AG09319 (cell line): Measurements from ENCODE around the gene TEP1.

Source experiments
- DNase-seq: peaks from one replicate; pipeline ENCODE4 v3.0.0-alpha.2; 2010; ENCODE audit warnings: low read depth; ENCODE audit errors: extremely low read depth
- TF ChIP-seq, protein P1 (sequence below): IDR thresholded peaks from 2 replicates; pipeline ENCODE4 v1.5.1; 2011; ENCODE audit warnings: low read depth, mild to moderate bottlenecking, inconsistent platforms, low read length, moderate library complexity

The TEP1 gene

DNA sequence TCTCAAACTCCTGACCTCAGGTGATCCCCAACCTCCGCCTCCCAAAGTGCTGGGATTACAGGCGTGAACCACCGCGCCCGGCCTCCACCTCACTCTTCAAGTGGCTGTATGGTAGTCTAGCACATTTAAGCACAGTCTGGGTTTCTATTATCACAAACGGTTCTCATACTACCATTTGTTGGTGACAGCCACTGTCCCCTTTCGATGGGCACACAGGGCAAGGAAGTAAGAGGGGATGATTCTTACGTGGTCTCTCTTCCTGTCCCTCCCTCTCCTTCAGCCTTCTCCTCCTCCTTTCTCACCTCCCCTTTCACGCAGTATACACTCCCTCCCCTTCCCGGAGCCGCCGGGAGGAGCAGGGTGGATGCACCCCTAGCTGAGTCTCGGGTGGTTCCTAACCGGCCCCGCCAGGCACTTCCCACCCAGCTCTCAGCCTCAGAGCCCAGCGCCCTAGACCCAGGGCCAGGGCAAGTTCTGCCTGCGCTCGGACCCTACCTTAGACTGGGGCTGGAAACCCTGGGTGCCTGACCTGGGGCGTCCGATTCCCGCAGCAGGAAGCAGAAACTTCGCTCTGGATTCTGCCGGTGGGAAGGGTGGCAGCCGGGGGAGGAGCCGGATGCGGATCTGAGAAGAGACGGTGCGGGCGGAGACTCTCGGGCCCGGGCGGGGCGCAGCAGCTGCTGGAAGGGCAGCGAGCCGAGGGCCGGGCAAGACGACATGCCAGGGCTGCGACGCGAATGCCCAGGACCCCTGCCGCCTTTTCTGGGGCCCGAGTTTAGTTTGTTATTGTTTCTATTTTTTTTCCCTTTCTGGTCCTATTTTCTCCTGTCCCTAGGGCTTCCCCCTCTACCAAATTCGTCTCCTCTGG, at the start of gene TEP1:
TSS of gene TEP1 (minus strand) at position 626 of the 868 bp plus-strand sequence. CDS start 5,062 bp downstream, outside the sequence.
- TF ChIP-seq, protein P1, sequence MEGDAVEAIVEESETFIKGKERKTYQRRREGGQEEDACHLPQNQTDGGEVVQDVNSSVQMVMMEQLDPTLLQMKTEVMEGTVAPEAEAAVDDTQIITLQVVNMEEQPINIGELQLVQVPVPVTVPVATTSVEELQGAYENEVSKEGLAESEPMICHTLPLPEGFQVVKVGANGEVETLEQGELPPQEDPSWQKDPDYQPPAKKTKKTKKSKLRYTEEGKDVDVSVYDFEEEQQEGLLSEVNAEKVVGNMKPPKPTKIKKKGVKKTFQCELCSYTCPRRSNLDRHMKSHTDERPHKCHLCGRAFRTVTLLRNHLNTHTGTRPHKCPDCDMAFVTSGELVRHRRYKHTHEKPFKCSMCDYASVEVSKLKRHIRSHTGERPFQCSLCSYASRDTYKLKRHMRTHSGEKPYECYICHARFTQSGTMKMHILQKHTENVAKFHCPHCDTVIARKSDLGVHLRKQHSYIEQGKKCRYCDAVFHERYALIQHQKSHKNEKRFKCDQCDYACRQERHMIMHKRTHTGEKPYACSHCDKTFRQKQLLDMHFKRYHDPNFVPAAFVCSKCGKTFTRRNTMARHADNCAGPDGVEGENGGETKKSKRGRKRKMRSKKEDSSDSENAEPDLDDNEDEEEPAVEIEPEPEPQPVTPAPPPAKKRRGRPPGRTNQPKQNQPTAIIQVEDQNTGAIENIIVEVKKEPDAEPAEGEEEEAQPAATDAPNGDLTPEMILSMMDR: no peak
- peak; percentile 47 for DNase-seq

DNA sequence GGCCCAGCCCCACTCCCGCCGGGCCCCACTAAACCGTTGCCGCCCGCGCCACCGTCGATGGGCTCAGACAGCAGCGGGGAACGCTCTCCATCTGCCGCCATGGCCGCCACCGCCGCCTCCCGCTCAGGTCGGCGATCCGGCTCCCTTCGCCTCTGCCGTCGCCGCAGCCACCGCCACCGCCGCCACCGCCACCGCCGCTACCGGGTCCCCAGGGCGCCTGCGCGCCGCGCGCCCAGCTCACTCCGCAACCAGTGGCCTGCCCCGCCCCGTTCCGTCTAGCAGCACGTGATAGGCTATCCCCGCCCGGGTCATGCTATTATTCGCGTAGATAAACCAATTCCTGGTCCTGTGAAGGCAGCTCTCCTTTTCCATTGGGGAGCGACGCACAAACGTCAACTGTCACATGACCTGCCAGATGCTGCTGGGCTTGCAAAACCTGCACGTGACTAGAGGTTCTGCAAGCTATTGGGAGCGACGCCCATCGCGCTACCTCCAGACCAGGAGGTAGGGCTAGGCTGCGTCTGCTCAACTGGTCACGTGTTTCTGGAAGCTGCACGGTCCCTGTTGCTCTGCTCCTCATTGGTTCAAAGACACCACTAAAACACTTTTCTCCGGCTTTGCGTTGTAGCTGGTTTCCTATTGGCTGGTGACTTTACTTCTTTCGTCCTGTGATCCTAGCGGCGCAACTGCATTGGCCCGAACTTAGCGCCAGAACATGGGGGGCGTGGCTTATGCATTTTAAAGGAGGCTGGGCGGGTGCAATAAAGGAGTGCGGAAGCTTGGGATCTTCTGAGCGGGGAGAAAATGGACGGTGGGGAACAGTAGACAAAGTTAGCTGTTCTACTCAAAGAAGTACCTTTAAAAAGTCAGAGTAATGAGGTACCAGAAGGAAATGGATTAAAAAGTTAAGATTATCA, 48.2 kb upstream of the TEP1 start, which contains the start of gene PIP4P1:
TSS of gene PIP4P1 (minus strand) at position 210 of the 917 bp plus-strand sequence. CDS start at position 101, 109 bp downstream.
- TF ChIP-seq, protein P1: no peak

GRCh38 chr14:20460458-20461224, 47.3 kb upstream of the TEP1 start:
- DNase-seq: no peak
- TF ChIP-seq, protein P1: no peak

More for the DNA sequence above, 48.2 kb upstream of the TEP1 start, which contains the start of gene PIP4P1:
- peak; percentile 100 for DNase-seq

- DNase-seq: no peak
- TF ChIP-seq, protein P1: no peak
Observed at GRCh38 chr14:20458031-20458789, 44.9 kb upstream of the TEP1 start.

- no peak for DNase-seq
- TF ChIP-seq, protein P1: no peak
Observed at GRCh38 chr14:20456971-20457370, 43.7 kb upstream of the TEP1 start.
